CD1c-positive myeloid dendritic cell (primary cell): ENCODE measurements around the gene MAP2K2.

Source experiments
- DNase-seq: peaks from one replicate; pipeline ENCODE4 v3.0.0-alpha.2; 2016; ENCODE audit errors: extremely low spot score

The MAP2K2 gene

GRCh38 chr19:4077800-4078684 is 45.9 kb downstream of the MAP2K2 start:
- peak; percentile 85 for DNase-seq

DNA sequence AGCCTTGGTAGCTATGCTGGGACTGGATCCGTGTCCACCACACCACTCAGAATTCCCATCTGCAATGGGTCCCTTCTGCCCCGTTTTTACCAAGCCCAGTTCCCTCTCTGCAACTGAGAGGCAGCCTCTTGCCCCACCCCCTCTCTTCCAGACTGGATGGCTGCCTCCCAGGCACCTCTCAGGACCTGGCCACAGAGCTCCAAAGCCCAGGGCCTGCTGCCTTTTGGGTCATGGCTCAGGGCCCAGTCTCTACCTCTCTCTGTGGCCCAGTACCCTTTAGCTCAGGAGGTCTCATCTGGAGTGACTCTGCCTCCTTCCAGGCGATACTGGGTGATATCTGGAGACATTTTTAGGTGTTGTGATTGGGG is 46.9 kb downstream of the MAP2K2 start:
- DNase-seq = no peak

- DNase-seq = peak; percentile 93
Measured at GRCh38 chr19:4075373-4075772, 48.5 kb downstream of the MAP2K2 start.

GRCh38 chr19:4071610-4072009 is 52.3 kb downstream of the MAP2K2 start:
- DNase-seq = no peak

DNA sequence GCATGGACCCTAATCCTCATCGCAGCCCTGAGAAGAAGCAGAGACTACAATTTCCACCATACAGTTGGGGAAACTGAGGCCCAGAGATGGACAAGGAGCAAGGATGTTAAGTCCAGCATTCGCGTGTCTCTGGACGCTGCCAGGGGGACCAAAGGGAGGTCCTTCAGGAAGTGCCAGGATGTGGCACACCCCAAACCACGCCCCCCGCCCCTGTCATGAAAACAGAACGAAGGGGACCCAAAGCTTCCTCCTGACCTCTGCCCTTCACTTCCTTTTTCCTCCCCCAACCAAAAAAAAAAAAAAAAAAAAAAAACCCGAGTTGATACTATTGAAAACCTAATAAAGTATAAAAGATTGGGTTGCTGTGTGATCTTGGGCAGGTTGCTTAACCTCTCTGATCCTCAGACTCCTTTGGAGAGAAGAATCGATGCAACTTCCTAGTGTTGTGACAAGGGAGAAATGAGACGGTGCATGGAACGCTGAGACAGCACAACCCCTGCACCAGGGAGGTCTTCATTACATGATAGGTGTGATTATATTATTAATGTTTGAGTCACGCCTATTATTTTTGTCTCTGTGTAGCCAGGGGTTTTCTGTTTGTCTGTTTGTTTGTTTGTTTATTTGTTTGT is 54.5 kb downstream of the MAP2K2 start:
- peak; percentile 75 for DNase-seq

GRCh38 chr19:4068047-4068966 is 55.6 kb downstream of the MAP2K2 start:
- DNase-seq = peak; percentile 72

DNA sequence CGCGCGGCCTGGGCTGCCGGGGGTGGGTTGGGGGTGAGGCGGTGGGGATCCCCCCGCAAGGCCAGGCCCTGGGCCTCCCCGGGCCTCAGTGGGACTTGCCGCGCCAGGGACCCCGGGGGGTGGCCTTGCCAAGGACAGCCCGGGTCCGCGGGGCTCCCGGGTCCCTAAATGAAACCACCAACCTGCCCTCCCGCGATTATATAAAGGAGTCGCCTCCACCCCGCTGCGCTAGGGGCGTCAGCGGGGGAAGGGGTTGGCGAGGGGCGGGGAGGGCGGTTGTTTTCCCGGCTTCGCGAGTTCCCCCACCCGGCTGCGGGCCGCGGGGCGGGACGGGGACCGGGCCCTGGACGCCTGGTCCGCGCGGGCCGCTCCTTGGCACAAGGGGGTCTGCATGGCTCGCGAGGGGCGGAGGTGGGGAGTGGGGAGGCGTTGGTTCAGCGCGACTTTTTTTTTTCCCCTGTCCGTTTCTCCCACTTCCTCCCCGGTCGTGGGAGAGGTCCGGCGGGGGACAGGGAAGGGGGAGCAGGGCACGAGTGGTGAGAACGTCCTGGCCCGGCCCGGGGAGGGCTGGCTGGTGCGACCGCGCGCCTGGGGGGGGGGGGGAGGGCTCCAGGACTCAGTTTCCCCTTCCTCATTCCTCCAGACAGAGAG is 56.4 kb downstream of the MAP2K2 start:
- DNase-seq = peak; percentile 53

GRCh38 chr19:4066682-4067395 is 57.1 kb downstream of the MAP2K2 start, which contains the start of gene ZBTB7A:
Gene ZBTB7A (minus strand): TSS chr19:4066899. CDS start chr19:4055232, 11,667 bp downstream.
- peak; percentile 85 for DNase-seq

DNA sequence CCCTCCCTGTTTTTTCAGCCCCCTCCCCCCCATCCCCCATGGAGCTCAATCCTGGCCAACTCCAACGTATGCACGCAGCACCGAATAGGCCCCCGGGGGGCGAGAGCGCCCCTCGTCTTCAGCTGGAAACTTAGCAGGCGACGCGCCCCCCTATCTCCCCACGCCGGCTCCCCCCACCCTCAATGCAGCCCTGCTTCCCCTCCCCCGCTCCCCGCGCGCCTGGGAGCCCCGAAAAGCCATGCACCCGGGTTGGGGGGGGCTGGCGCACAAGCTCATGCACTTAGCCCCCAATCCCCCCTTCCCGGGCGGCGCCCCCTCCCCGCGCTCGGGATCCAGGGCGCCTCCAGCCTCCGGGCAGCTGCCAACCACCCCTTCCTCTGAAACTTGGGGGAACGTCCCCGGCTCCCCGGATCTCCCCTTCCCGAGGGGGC is 57.7 kb downstream of the MAP2K2 start:
- no peak for DNase-seq

DNA sequence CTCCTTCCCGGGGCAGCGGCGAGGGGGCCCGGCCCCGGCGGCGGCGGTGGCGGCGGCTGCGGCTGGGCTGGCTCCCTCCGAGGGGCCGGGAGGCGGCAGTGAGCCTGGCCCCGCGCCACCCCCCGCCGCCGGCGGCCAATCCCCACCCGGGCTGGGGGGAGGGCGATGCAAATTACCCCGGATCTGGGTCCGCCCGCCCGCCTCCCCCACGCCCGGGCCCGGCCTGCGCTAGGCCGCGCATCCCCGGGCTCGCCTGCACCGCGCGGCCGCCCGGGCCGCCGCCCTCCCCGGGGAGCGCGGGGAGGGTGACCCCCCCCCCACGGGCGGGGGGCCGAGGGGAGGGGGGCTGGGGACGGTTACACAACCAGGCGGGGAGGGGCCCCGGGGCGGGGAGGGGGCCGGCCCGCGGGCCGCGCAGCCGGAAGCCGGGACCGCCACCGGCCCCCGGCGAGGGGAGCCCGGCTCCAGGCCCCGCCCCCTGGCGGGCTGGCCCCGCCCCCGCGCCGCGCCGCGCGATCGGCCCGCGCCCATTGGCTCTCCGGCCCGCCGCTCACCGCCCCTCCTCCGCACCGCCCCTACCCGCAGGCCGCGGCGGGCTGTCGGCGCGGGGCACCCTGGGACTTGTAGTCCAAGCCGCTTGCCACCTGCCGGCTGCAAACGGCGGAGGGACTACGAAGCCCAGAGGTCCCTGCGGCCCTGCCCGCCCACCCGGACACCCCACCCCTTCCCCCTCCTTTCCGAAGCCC is 58.3 kb downstream of the MAP2K2 start:
- DNase-seq = peak; percentile 98

DNA sequence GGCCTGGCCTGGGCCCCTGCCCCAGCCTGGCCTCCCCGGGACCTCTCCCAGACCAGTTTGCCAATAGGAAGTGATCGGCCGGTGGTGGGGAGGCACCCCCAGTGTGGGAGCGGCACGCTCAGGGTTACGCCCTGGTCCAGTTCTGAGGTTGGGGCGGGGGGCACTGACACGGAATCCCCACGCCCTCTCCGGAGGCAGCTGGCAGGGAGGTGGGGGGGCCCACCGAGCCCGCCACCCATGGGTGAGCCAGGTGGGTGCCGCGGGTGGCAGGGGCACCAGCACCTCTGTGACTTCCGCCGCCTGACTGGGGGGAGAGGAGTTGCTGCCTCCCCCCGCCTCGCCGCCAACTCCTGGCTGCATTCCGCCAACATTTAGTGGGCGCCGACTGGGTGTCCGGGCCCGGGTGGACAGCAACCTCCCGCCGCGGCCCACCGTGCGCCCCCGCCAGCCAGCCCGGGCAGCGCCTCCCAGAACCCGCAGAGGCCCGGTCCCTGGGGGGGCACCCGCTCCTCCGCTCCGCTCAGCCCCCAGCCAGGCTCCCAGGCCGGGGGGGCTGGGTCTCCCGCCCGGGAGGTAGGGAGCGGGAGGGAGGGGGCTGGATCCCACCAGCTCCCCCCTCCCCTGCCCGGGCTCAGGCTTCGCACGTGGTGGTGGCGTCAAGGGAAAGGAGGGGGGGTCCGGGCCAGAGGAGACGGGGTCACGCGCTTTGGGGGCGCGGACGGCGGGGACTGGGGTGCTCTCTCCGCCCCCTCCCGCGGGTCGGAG is 59.2 kb downstream of the MAP2K2 start:
- peak; percentile 45 for DNase-seq

DNA sequence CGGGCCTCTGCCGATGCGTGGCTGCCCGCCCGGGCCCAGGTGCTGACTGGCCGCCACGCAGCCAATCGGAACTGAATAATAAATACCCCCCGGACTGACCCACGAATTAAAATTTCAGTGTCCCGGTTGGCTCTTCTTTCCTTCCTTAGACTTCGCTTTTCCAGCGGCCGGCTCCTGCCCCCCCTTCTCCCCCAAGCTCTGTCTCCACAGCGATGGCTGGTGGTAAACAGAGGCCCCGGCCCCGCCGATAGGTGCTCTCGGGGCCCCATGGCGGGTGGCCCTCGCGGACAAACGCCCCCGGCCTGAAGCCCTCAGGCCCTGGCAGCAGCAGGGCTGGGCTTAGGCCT is 59.8 kb downstream of the MAP2K2 start:
- DNase-seq = no peak

DNA sequence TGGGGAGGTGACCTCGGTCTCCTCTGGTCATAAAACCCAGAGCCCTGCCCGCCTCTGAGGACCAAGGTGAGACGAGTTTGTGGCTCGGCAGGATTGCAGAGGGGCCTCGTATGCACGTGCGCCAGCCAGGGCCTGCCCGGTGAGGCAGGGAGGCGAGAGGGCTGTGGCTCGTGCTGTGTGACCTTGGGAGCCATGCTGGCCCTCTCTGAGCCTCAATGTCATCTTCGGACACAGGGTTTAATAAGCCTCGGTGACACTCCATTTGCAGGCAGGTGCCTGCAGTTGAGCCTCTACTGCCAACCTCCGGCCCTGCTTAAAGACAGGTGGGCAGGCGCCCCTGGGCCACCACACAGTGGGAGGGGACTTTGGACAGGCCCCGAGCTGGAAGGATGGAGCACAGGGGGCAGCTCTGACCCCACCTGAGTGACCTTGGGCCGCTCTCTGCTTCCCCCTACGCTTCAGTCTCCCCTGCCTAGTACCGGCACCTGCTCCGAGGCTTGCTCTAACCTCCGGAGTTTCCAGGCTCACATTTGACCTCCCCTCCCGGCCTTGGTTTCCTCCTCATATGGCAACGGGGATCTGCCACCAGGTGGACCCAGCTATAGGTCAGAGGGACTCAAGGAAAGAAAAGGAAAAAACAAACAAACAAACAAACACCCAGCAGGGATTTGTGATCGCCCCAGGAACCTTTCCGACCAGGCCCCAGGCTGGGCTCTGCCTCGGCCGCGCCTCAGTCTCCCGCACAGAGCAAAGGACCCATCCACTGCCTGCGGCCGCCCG is 60.4 kb downstream of the MAP2K2 start:
- no peak for DNase-seq

GRCh38 chr19:4062419-4063368 is 61.2 kb downstream of the MAP2K2 start:
- DNase-seq = no peak

GRCh38 chr19:4061683-4062418 is 62.1 kb downstream of the MAP2K2 start:
- DNase-seq = no peak

GRCh38 chr19:4061178-4061682 is 62.7 kb downstream of the MAP2K2 start:
- DNase-seq = peak; percentile 31
